GM19455 (cell line): ENCODE measurements around the gene PIP.
"Not testable (repeated sequence)": the region's sequence is repeated elsewhere in the genome, so short reads cannot be mapped to it uniquely, and the experiment has no call there.

Source experiments
- ATAC-seq: cut with Tn5 transposase; IDR thresholded peaks from one replicate; pipeline ENCODE4 v1.9.1; 2021; ENCODE audit not compliant: unreplicated experiment

The PIP gene

GRCh38 chr7:143176128-143176527 lies 44.3 kb downstream of the PIP start:
- ATAC-seq: no peak

GRCh38 chr7:143177374-143178119 lies 45.7 kb downstream of the PIP start:
- no peak for ATAC-seq

GRCh38 chr7:143180771-143181170 lies 48.9 kb downstream of the PIP start:
- not testable (repeated sequence) for ATAC-seq

GRCh38 chr7:143181349-143181748 lies 49.5 kb downstream of the PIP start:
- no peak for ATAC-seq

- no peak for ATAC-seq
Measured at GRCh38 chr7:143183024-143183423, 51.1 kb downstream of the PIP start, which contains the start of gene TAS2R39. TAS2R39 (plus strand) TSS chr7:143183419; CDS start chr7:143183419, 0 bp downstream.

- no peak for ATAC-seq
Measured at GRCh38 chr7:143185551-143185950, 53.7 kb downstream of the PIP start.

GRCh38 chr7:143188994-143189393 lies 57.1 kb downstream of the PIP start:
- ATAC-seq: no peak
